ENCODE results near the gene TRERF1.

The TRERF1 gene

GRCh38 chr6:42372699-42373098, 79.0 kb downstream of the TRERF1 start:
- no peak overlapping the region for H3K4me3 ChIP-seq (ENCODE audit: low read depth in 1 of 5, low read length in 5 of 5)
- H3K27ac ChIP-seq (ENCODE audit: low read depth, low read length): no peak overlapping the region
- H3K36me3 ChIP-seq (ENCODE audit: control insufficient read depth in 5 of 5, insufficient read depth in 5 of 5, low read length in 5 of 5): no peaks in the 10 kb centered on the region
- no peaks in the 10 kb centered on the region for H3K27me3 ChIP-seq (ENCODE audit: control insufficient read depth in 5 of 5, insufficient read depth in 4 of 5, low read length in 5 of 5)
- no peak overlapping the region for H3K9ac ChIP-seq (ENCODE audit: low read length in 5 of 5)
- H3K4me1 ChIP-seq (ENCODE audit: control insufficient read depth in 5 of 5, insufficient read depth in 5 of 5, low read length in 5 of 5): peaks cover 0 to 4% (median under 1%) of the 10 kb centered on the region in 5 donors
- no peaks in the 10 kb centered on the region for H3K9me3 ChIP-seq (ENCODE audit: control insufficient read depth in 5 of 5, low read length in 5 of 5)

- Histone ChIP-seq H3K4me3 (ENCODE audit: low read depth in 1 of 5, low read length in 5 of 5) (no peak overlapping the region), H3K36me3 (ENCODE audit: control insufficient read depth in 5 of 5, insufficient read depth in 5 of 5, low read length in 5 of 5) (no peaks in the 10 kb centered on the region), H3K27me3 (ENCODE audit: control insufficient read depth in 5 of 5, insufficient read depth in 4 of 5, low read length in 5 of 5) (peaks cover 0 to 2% (median 0%) of the 10 kb centered on the region in 5 donors), H3K4me1 (ENCODE audit: control insufficient read depth in 5 of 5, insufficient read depth in 5 of 5, low read length in 5 of 5) (peaks cover 0 to 12% (median 5%) of the 10 kb centered on the region in 5 donors), H3K9ac (ENCODE audit: low read length in 5 of 5) (no peak overlapping the region), H3K27ac (ENCODE audit: low read depth, low read length) (no peak overlapping the region), H3K9me3 (ENCODE audit: control insufficient read depth in 5 of 5, low read length in 5 of 5) (no peaks in the 10 kb centered on the region)
Observed at GRCh38 chr6:42370323-42370985, 81.3 kb downstream of the TRERF1 start.

DNA sequence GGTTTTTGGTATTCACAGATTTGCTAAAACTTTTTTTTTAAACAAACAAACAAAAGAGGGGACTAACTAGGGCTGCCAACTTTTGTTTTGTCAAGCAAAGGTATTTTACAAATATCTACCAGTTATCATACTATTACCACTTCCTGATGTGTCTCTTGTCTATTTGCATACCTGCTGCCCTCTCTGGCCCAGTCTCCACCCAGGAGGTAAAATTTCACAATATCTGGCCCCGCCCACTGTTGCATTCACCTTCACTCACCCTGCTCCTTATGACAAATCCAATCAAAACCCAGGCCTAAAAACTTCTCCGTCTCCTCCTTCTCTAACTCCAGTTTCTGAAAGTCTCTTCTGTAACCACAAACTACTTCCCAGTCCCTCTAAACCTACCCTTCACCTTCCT, 82.2 kb downstream of the TRERF1 start:
- Histone ChIP-seq H3K9me3 (ENCODE audit: control insufficient read depth in 5 of 5, low read length in 5 of 5) (no peaks in the 10 kb centered on the region), H3K27me3 (ENCODE audit: control insufficient read depth in 5 of 5, insufficient read depth in 4 of 5, low read length in 5 of 5) (peaks cover 0 to 6% (median 0%) of the 10 kb centered on the region in 5 donors), H3K4me1 (ENCODE audit: control insufficient read depth in 5 of 5, insufficient read depth in 5 of 5, low read length in 5 of 5) (peaks cover 0 to 12% (median 8%) of the 10 kb centered on the region in 5 donors), H3K9ac (ENCODE audit: low read length in 5 of 5) (no peak overlapping the region), H3K27ac (ENCODE audit: low read depth, low read length) (no peak overlapping the region), H3K4me3 (ENCODE audit: low read depth in 1 of 5, low read length in 5 of 5) (no peak overlapping the region), H3K36me3 (ENCODE audit: control insufficient read depth in 5 of 5, insufficient read depth in 5 of 5, low read length in 5 of 5) (no peaks in the 10 kb centered on the region)

GRCh38 chr6:42368181-42368580, 83.5 kb downstream of the TRERF1 start:
- Histone ChIP-seq H3K4me3 (ENCODE audit: low read depth in 1 of 5, low read length in 5 of 5) (no peak overlapping the region), H3K4me1 (ENCODE audit: control insufficient read depth in 5 of 5, insufficient read depth in 5 of 5, low read length in 5 of 5) (peaks cover 0 to 12% (median 8%) of the 10 kb centered on the region in 5 donors), H3K27ac (ENCODE audit: low read depth, low read length) (no peak overlapping the region)

GRCh38 chr6:42367353-42368011, 84.2 kb downstream of the TRERF1 start:
- Histone ChIP-seq H3K4me3 (ENCODE audit: low read depth in 1 of 5, low read length in 5 of 5) (peak overlapping the region in 3 of 5 donors; percentile 11 to 28 (median 20)), H3K36me3 (ENCODE audit: control insufficient read depth in 5 of 5, insufficient read depth in 5 of 5, low read length in 5 of 5) (no peaks in the 10 kb centered on the region), H3K9ac (ENCODE audit: low read length in 5 of 5) (peak overlapping the region in 1 of 5 donors; percentile 18), H3K4me1 (ENCODE audit: control insufficient read depth in 5 of 5, insufficient read depth in 5 of 5, low read length in 5 of 5) (peaks cover 0 to 10% (median 8%) of the 10 kb centered on the region in 5 donors), H3K27ac (ENCODE audit: low read depth, low read length) (no peak overlapping the region), H3K9me3 (ENCODE audit: control insufficient read depth in 5 of 5, low read length in 5 of 5) (no peaks in the 10 kb centered on the region), H3K27me3 (ENCODE audit: control insufficient read depth in 5 of 5, insufficient read depth in 4 of 5, low read length in 5 of 5) (peaks cover 0 to 8% (median 0%) of the 10 kb centered on the region in 5 donors)

More at GRCh38 chr6:42368181-42368580, 83.5 kb downstream of the TRERF1 start:
- Histone ChIP-seq H3K9me3 (ENCODE audit: control insufficient read depth in 5 of 5, low read length in 5 of 5) (no peaks in the 10 kb centered on the region), H3K27me3 (ENCODE audit: control insufficient read depth in 5 of 5, insufficient read depth in 4 of 5, low read length in 5 of 5) (peaks cover 0 to 8% (median 0%) of the 10 kb centered on the region in 5 donors), H3K9ac (ENCODE audit: low read length in 5 of 5) (no peak overlapping the region), H3K36me3 (ENCODE audit: control insufficient read depth in 5 of 5, insufficient read depth in 5 of 5, low read length in 5 of 5) (no peaks in the 10 kb centered on the region)

DNA sequence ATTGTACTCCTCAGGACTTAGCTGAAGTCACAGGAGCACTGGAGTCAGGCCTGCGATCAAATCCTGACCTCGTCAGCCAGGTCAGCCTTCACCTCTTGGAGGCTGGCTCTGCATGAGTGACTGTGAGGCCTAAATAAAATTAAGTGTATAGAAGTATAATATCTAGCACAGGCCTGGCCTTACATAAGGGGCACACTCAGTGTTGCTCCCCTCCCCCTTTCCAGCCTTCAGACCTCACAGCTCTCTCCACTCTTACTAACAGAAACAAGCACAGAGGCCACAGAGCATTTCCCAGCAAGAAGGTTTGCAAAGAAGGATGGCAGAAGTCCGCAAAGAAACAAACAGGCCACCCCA, 84.8 kb downstream of the TRERF1 start:
- Histone ChIP-seq H3K9me3 (ENCODE audit: control insufficient read depth in 5 of 5, low read length in 5 of 5) (no peaks in the 10 kb centered on the region), H3K27ac (ENCODE audit: low read depth, low read length) (no peak overlapping the region), H3K36me3 (ENCODE audit: control insufficient read depth in 5 of 5, insufficient read depth in 5 of 5, low read length in 5 of 5) (no peaks in the 10 kb centered on the region), H3K4me1 (ENCODE audit: control insufficient read depth in 5 of 5, insufficient read depth in 5 of 5, low read length in 5 of 5) (peaks cover 0 to 10% (median 8%) of the 10 kb centered on the region in 5 donors), H3K4me3 (ENCODE audit: low read depth in 1 of 5, low read length in 5 of 5) (peak overlapping the region in 1 of 5 donors; percentile 28), H3K27me3 (ENCODE audit: control insufficient read depth in 5 of 5, insufficient read depth in 4 of 5, low read length in 5 of 5) (peaks cover 0 to 8% (median 0%) of the 10 kb centered on the region in 5 donors), H3K9ac (ENCODE audit: low read length in 5 of 5) (no peak overlapping the region)

DNA sequence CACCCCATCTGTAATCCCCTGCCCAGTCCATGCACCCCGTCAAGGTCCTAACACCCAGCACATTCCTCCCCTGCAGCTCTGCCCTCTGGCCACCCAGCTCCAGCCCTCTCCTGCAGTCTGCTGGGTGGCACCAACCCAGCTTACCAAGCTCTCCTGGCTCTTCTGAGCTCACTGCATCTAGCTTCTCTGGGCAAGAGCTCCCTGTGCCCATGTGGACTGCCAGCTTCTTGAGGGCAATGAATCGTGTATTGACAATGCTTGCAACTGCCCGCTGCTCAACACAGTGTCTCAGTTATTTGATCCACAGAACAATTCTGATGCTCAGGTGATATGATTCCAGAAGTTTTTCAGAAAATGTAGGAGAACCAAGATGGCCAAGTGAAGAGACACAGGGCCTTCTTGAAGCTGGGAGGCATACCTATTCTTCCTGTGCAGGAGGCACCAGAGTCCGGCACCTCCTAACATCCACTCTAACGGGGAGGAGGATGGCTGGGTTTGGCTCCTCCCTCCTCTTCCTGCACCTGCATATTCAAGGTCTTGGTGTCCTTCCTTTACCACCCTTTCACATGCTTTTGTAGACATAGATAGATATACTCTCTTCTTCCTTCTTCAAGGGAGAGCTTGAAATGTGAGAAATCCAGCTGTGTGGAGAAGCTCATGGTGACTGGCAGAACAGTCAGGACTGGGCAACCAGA, 85.6 kb downstream of the TRERF1 start:
- H3K4me3 ChIP-seq (ENCODE audit: low read depth in 1 of 5, low read length in 5 of 5): no peak overlapping the region
- H3K27me3 ChIP-seq (ENCODE audit: control insufficient read depth in 5 of 5, insufficient read depth in 4 of 5, low read length in 5 of 5): peaks cover 0 to 8% (median 0%) of the 10 kb centered on the region in 5 donors
- no peak overlapping the region for H3K9ac ChIP-seq (ENCODE audit: low read length in 5 of 5)
- H3K27ac ChIP-seq (ENCODE audit: low read depth, low read length): no peak overlapping the region
- H3K4me1 ChIP-seq (ENCODE audit: control insufficient read depth in 5 of 5, insufficient read depth in 5 of 5, low read length in 5 of 5): peaks cover 0 to 10% (median 8%) of the 10 kb centered on the region in 5 donors
- H3K36me3 ChIP-seq (ENCODE audit: control insufficient read depth in 5 of 5, insufficient read depth in 5 of 5, low read length in 5 of 5): no peaks in the 10 kb centered on the region
- no peaks in the 10 kb centered on the region for H3K9me3 ChIP-seq (ENCODE audit: control insufficient read depth in 5 of 5, low read length in 5 of 5)

DNA sequence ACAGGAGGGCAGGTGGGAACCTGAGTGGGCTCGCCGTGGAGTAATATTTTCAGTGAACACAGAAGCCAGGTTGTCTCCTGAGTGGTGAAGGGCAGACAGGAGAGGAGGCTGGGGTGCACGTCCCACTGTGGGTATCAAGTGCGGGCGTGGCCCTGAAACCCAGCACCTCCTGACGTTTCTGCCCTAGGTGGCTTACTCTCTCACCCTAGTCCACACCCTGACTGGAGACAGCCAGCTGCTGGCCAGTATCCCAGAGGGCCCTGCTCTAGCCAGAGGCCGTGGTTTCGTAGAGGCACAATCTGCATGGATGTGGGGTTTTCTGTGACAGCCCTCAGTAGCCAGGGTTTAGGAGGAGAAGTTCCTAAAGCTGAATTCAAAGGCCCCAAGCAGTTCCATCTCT, 86.7 kb downstream of the TRERF1 start:
- H3K27ac ChIP-seq (ENCODE audit: low read depth, low read length): no peak overlapping the region
- H3K4me3 ChIP-seq (ENCODE audit: low read depth in 1 of 5, low read length in 5 of 5): no peak overlapping the region
- no peaks in the 10 kb centered on the region for H3K9me3 ChIP-seq (ENCODE audit: control insufficient read depth in 5 of 5, low read length in 5 of 5)
- peaks cover 0 to 10% (median 8%) of the 10 kb centered on the region in 5 donors for H3K4me1 ChIP-seq (ENCODE audit: control insufficient read depth in 5 of 5, insufficient read depth in 5 of 5, low read length in 5 of 5)
- H3K9ac ChIP-seq (ENCODE audit: low read length in 5 of 5): no peak overlapping the region
- H3K36me3 ChIP-seq (ENCODE audit: control insufficient read depth in 5 of 5, insufficient read depth in 5 of 5, low read length in 5 of 5): no peaks in the 10 kb centered on the region
- H3K27me3 ChIP-seq (ENCODE audit: control insufficient read depth in 5 of 5, insufficient read depth in 4 of 5, low read length in 5 of 5): peaks cover 0 to 8% (median 0%) of the 10 kb centered on the region in 5 donors

GRCh38 chr6:42363926-42364849, 87.5 kb downstream of the TRERF1 start:
- Histone ChIP-seq H3K27me3 (ENCODE audit: control insufficient read depth in 5 of 5, insufficient read depth in 4 of 5, low read length in 5 of 5) (peaks cover 0 to 8% (median 0%) of the 10 kb centered on the region in 5 donors), H3K4me3 (ENCODE audit: low read depth in 1 of 5, low read length in 5 of 5) (no peak overlapping the region), H3K9me3 (ENCODE audit: control insufficient read depth in 5 of 5, low read length in 5 of 5) (no peaks in the 10 kb centered on the region), H3K9ac (ENCODE audit: low read length in 5 of 5) (no peak overlapping the region), H3K36me3 (ENCODE audit: control insufficient read depth in 5 of 5, insufficient read depth in 5 of 5, low read length in 5 of 5) (no peaks in the 10 kb centered on the region), H3K4me1 (ENCODE audit: control insufficient read depth in 5 of 5, insufficient read depth in 5 of 5, low read length in 5 of 5) (peaks cover 0 to 10% (median 8%) of the 10 kb centered on the region in 5 donors), H3K27ac (ENCODE audit: low read depth, low read length) (no peak overlapping the region)

Measured in subcutaneous abdominal adipose tissue (tissue), 5 donors.